Subcutaneous abdominal adipose tissue (tissue), 5 donors: Measurements from ENCODE around the gene PTGR3.

Experiments
- H3K27ac ChIP-seq: one replicate; pipeline ENCODE4 v1.7.0; 2013; ENCODE audit warnings: low read depth, mild to moderate bottlenecking, inconsistent platforms, low read length, moderate library complexity
- H3K27me3 ChIP-seq, 5 donors: one replicate each; pipeline ENCODE4 v1.7.0; 2013; ENCODE audit warnings: low read length in 5 of 5, inconsistent platforms in 1 of 5; ENCODE audit not compliant: control insufficient read depth in 5 of 5, insufficient read depth in 4 of 5
- H3K36me3 ChIP-seq, 5 donors: one replicate each; pipeline ENCODE4 v1.7.0; 2013; ENCODE audit warnings: low read length in 5 of 5; ENCODE audit not compliant: control insufficient read depth in 5 of 5, insufficient read depth in 5 of 5
- H3K4me1 ChIP-seq, 5 donors: one replicate each; pipeline ENCODE4 v1.7.0; 2013; ENCODE audit warnings: low read length in 5 of 5, mild to moderate bottlenecking in 3 of 5, moderate library complexity in 1 of 5; ENCODE audit not compliant: control insufficient read depth in 5 of 5, insufficient read depth in 5 of 5
- H3K4me3 ChIP-seq, 5 donors: one replicate each; pipeline ENCODE4 v1.7.0; 2013; ENCODE audit warnings: low read length in 5 of 5, low read depth in 1 of 5
- H3K9ac ChIP-seq, 5 donors: one replicate each; pipeline ENCODE4 v1.7.0; 2013; ENCODE audit warnings: low read length in 5 of 5, mild to moderate bottlenecking in 4 of 5, moderate library complexity in 3 of 5
- H3K9me3 ChIP-seq, 5 donors: one replicate each; pipeline ENCODE4 v1.7.0; 2013; ENCODE audit warnings: low read length in 5 of 5; ENCODE audit not compliant: control insufficient read depth in 5 of 5
- donor health status: healthy.
- donor health status: healthy.
- donor health status: healthy.
- donor health status: healthy.
- donor health status: healthy.

Gene PTGR3

GRCh38 chr18:75238786-75239185 is 29.8 kb upstream of the PTGR3 start:
- no peak overlapping the region for H3K27ac ChIP-seq
- peaks cover 0 to 25% (median 3%) of the 10 kb centered on the region in 5 donors for H3K4me1 ChIP-seq
- H3K27me3 ChIP-seq: no peaks in the 10 kb centered on the region
- H3K9me3 ChIP-seq: peaks cover 0 to 3% (median 0%) of the 10 kb centered on the region in 5 donors
- peaks cover 0 to 6% (median 4%) of the 10 kb centered on the region in 5 donors for H3K36me3 ChIP-seq
- H3K9ac ChIP-seq: no peak overlapping the region
- H3K4me3 ChIP-seq: no peak overlapping the region

DNA sequence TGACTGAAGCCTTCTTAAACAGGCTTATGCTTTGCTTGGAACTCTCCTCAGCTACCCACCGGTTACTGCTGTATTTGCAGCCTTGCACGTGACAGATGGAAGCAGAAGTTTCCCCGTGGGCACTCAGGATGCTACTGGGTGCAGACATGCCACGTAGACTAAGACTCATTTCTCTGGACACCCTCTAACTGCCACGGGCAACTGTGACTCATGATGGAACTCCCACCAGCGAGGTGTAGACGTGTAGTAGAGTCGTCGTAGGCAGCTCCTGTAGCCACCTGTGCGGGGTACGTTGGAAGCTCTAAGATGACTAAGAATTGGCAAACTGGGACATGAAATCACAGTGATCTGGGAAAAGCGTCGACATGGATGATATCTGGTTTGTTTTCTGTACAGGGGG is 29.2 kb upstream of the PTGR3 start:
- H3K27ac ChIP-seq: no peak overlapping the region
- H3K27me3 ChIP-seq: no peaks in the 10 kb centered on the region
- H3K4me1 ChIP-seq: peaks cover 0 to 25% (median 3%) of the 10 kb centered on the region in 5 donors

DNA sequence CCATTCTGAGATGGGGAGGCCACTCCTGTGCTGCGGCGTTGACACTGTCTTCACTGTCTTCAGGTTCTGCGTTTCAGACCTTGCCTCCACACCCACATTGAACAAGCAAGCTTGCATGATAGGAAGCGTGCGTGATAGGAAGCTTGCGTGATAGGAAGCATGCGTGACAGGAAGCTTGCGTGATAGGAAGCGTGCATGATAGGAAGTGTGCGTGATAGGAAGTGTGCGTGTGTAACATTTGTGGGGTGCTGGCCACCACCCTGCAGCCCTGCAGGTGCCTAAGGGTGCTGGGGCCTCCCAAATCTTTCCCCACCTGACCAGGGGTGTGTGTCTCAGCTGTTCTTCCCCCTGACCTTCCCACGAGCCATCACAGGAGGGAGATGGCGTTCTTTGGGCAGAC is 27.0 kb upstream of the PTGR3 start:
- H3K4me3 ChIP-seq: no peak overlapping the region
- H3K9me3 ChIP-seq: no peaks in the 10 kb centered on the region

More for the DNA sequence above, 29.2 kb upstream of the PTGR3 start:
- H3K36me3 ChIP-seq: peaks cover 0 to 6% (median 4%) of the 10 kb centered on the region in 5 donors
- peaks cover 0 to 3% (median 0%) of the 10 kb centered on the region in 5 donors for H3K9me3 ChIP-seq
- H3K9ac ChIP-seq: no peak overlapping the region
- H3K4me3 ChIP-seq: no peak overlapping the region

DNA sequence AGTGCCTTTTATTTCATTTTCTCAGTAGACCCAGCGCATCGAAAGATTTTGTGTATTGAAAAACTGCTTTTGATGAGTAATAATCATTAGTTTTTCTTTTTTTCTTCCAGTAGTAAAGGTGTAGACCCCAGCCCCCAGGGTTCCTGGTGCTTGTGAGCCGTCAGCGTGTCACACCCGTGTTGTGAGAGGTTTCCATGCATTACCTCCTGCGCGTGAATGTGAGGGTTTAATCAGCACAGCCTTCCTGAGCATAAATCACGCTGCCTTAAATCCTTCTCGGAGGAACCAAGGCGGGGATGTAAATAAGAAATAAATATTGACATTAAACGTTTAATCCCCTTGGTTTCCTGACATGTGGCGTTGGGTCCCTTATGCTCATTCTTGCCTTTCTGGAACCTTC is 26.0 kb upstream of the PTGR3 start:
- no peak overlapping the region for H3K9ac ChIP-seq
- H3K4me1 ChIP-seq: peaks cover 0 to 40% (median 4%) of the 10 kb centered on the region in 5 donors
- H3K36me3 ChIP-seq: peaks cover 0 to 6% (median 4%) of the 10 kb centered on the region in 5 donors
- no peaks in the 10 kb centered on the region for H3K27me3 ChIP-seq
- H3K27ac ChIP-seq: no peak overlapping the region
- H3K9me3 ChIP-seq: no peaks in the 10 kb centered on the region
- H3K4me3 ChIP-seq: no peak overlapping the region

More for the DNA sequence above, 27.0 kb upstream of the PTGR3 start:
- Histone ChIP-seq H3K27ac (no peak overlapping the region), H3K9ac (no peak overlapping the region), H3K27me3 (no peaks in the 10 kb centered on the region), H3K4me1 (peaks cover under 1 to 33% (median 4%) of the 10 kb centered on the region in 5 donors), H3K36me3 (peaks cover 0 to 6% (median 4%) of the 10 kb centered on the region in 5 donors)

- no peaks in the 10 kb centered on the region for H3K9me3 ChIP-seq
- no peak overlapping the region for H3K4me3 ChIP-seq
- peaks cover 0 to 5% (median 4%) of the 10 kb centered on the region in 5 donors for H3K36me3 ChIP-seq
- H3K9ac ChIP-seq: no peak overlapping the region
- peaks cover 2 to 49% (median 23%) of the 10 kb centered on the region in 5 donors for H3K4me1 ChIP-seq
- no peaks in the 10 kb centered on the region for H3K27me3 ChIP-seq
- peak overlapping the region; percentile 8 for H3K27ac ChIP-seq
These were observed 22.1 kb upstream of the PTGR3 start for GRCh38 chr18:75231053-75231406.

DNA sequence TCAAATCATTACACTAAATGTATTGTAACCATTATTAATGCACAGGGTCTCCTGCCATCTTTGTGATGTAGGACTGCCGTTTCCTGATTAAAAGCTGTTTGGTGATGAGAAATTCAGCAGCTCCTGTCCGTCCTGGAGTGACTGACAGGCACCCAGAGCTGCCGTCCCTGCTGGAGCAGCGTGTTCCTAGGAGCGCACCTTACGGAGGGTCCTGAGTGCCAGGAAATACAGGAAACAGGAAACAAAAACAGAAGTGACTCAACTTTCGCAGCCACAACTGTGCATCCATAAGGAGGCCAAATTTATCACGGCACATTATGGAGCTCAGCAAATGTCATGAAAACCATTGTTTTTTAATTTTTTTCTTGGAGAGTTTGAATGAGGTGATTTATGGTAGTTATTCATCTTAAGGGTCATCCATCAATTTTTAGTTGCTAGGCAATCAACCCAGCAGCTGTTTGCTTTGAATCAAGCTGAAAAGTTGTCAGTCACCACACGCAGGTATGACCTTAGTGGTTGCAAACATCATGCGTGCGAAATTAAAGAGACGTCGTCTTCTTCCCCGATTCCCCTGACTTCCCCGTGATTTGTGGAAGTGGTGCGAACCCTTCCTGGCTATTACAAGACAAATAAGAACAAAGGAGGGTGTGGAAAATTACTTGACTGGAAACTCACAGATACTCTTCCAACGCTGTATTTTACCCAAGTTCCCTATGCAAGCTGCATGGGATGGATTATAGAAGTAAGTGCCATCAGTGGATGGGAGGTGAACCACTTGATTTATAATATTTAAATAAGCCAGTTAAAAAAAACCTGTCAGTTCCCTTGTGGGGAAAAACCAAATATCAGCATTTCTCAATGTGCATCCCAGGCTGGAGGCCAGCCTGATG is 21.5 kb upstream of the PTGR3 start:
- peak overlapping the region; percentile 8 for H3K27ac ChIP-seq
- H3K4me1 ChIP-seq: peaks cover 2 to 48% (median 27%) of the 10 kb centered on the region in 5 donors

GRCh38 chr18:75229437-75229836 is 20.5 kb upstream of the PTGR3 start:
- H3K27ac ChIP-seq: peak overlapping the region; percentile 12
- H3K27me3 ChIP-seq: no peaks in the 10 kb centered on the region
- H3K4me3 ChIP-seq: no peak overlapping the region
- H3K36me3 ChIP-seq: no peaks in the 10 kb centered on the region
- H3K4me1 ChIP-seq: peaks cover 2 to 48% (median 27%) of the 10 kb centered on the region in 5 donors
- no peaks in the 10 kb centered on the region for H3K9me3 ChIP-seq
- H3K9ac ChIP-seq: no peak overlapping the region

More for the DNA sequence above, 21.5 kb upstream of the PTGR3 start:
- Histone ChIP-seq H3K9ac (no peak overlapping the region), H3K4me3 (no peak overlapping the region), H3K27me3 (no peaks in the 10 kb centered on the region), H3K36me3 (no peaks in the 10 kb centered on the region), H3K9me3 (no peaks in the 10 kb centered on the region)

- H3K9me3 ChIP-seq: no peaks in the 10 kb centered on the region
- H3K27me3 ChIP-seq: no peaks in the 10 kb centered on the region
- peaks cover 2 to 48% (median 27%) of the 10 kb centered on the region in 5 donors for H3K4me1 ChIP-seq
- no peaks in the 10 kb centered on the region for H3K36me3 ChIP-seq
- H3K27ac ChIP-seq: peak overlapping the region; percentile 12
- H3K4me3 ChIP-seq: no peak overlapping the region
- no peak overlapping the region for H3K9ac ChIP-seq
These were observed 20.0 kb upstream of the PTGR3 start for GRCh38 chr18:75228967-75229366.

DNA sequence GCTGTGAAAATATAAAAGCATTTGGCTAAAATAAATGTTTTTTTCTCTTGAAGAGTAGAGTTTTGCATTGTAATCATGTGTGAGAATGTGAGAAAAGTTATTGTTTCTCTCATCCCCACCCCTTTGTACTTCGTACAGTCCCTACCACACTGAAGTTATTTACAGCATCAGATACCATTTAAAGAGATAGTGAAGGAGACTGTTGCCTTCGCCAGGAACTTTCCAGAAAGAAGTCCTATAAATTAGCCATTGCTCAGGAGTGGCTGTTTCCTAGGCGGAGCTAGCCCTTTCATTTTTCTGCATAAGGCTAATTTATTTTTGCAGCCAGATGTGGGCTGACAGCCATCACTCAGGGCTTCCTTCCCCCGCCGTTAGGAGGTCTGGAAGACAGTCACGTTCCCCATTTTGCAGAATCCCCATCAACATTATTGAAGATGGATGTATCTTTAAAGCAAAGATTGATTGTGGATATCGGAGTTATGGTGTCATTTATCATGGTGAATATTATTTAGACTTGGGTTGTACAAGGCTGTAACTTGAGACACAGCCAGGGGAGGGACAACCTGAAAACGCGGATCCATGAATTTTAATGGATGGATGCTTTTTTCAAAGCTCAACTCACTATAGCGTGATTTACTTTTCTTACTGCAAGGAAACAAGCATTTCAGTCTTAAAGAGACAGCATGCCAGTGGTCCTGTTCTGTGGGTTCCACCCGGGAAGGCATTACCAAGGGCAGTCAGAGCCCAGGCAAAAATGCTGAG is 18.8 kb upstream of the PTGR3 start:
- Histone ChIP-seq H3K4me3 (peak overlapping the region in 1 of 5 donors; percentile 27), H3K27ac (no peak overlapping the region), H3K9ac (peak overlapping the region in 1 of 5 donors; percentile 43), H3K4me1 (peaks cover 2 to 50% (median 33%) of the 10 kb centered on the region in 5 donors), H3K27me3 (no peaks in the 10 kb centered on the region), H3K9me3 (no peaks in the 10 kb centered on the region), H3K36me3 (no peaks in the 10 kb centered on the region)

- Histone ChIP-seq H3K27me3 (no peaks in the 10 kb centered on the region), H3K4me1 (peaks cover 2 to 58% (median 33%) of the 10 kb centered on the region in 5 donors), H3K9me3 (no peaks in the 10 kb centered on the region), H3K27ac (no peak overlapping the region), H3K9ac (peak overlapping the region in 2 of 5 donors; percentile 16 to 43), H3K36me3 (no peaks in the 10 kb centered on the region), H3K4me3 (peak overlapping the region; percentile 0 to 59 (median 24))
These were observed 18.0 kb upstream of the PTGR3 start for GRCh38 chr18:75226956-75227316.
